WERI-Rb-1 (cell line): ENCODE results near the gene STK31.
"Not testable (repeated sequence)": the region's sequence is repeated elsewhere in the genome, so short reads cannot be mapped to it uniquely, and the experiment has no call there.

Experiments used
- DNase-seq: peaks from one replicate; pipeline ENCODE4 v3.0.0-alpha.2; 2020
- H3K27ac ChIP-seq: fragments of 250-450 bp; sonication (Bioruptor Pico); 2 replicates; pipeline ENCODE4 v1.5.1; 2020; ENCODE audit warnings: mild to moderate bottlenecking, moderate library complexity
- H3K27me3 ChIP-seq: fragments of 250-450 bp; sonication (Bioruptor Pico); 2 replicates; pipeline ENCODE4 v1.5.1; 2021; ENCODE audit warnings: mild to moderate bottlenecking, low read depth, moderate library complexity; ENCODE audit not compliant: insufficient read depth, severe bottlenecking
- H3K36me3 ChIP-seq: fragments of 250-450 bp; sonication (Bioruptor Pico); 2 replicates; pipeline ENCODE4 v1.5.1; 2020; ENCODE audit warnings: mild to moderate bottlenecking, moderate library complexity
- H3K4me3 ChIP-seq: 2 replicates; pipeline ENCODE4 v1.5.1; 2011; ENCODE audit warnings: low read depth, mild to moderate bottlenecking, control low read depth, low read length
- H3K9me3 ChIP-seq: fragments of 250-450 bp; sonication (Bioruptor Pico); 2 replicates; pipeline ENCODE4 v1.5.1; 2021; ENCODE audit warnings: mild to moderate bottlenecking, moderate library complexity; ENCODE audit not compliant: severe bottlenecking
- CTCF ChIP-seq: IDR thresholded peaks from 2 replicates; pipeline ENCODE4 v1.5.1; 2011; ENCODE audit warnings: low read depth, mild to moderate bottlenecking, control low read depth, inconsistent platforms, low read length

STK31 gene

GRCh38 chr7:23715099-23715498 lies 5.1 kb downstream of the STK31 start:
- Histone ChIP-seq H3K36me3 (no peaks in the 10 kb centered on the region), H3K27me3 (no peaks in the 10 kb centered on the region), H3K9me3 (no peaks in the 10 kb centered on the region), H3K4me3 (no peak overlapping the region), H3K27ac (no peak overlapping the region)
- TF ChIP-seq CTCF, result no peak
- no peak for DNase-seq

- no peak overlapping the region for H3K4me3 ChIP-seq
- DNase-seq, result no peak
- no peaks in the 10 kb centered on the region for H3K36me3 ChIP-seq
- no peak for TF ChIP-seq CTCF
- no peak overlapping the region for H3K27ac ChIP-seq
- no peaks in the 10 kb centered on the region for H3K27me3 ChIP-seq
- no peaks in the 10 kb centered on the region for H3K9me3 ChIP-seq
Measured at GRCh38 chr7:23717788-23718187, 7.8 kb downstream of the STK31 start.

- no peak for DNase-seq
- Histone ChIP-seq H3K27ac (no peak overlapping the region), H3K4me3 (no peak overlapping the region), H3K36me3 (no peaks in the 10 kb centered on the region), H3K27me3 (no peaks in the 10 kb centered on the region), H3K9me3 (no peaks in the 10 kb centered on the region)
- TF ChIP-seq CTCF, result no peak
Measured at GRCh38 chr7:23721456-23721855, 11.4 kb downstream of the STK31 start.

- not testable (repeated sequence) for H3K36me3 ChIP-seq, H3K9me3 ChIP-seq, H3K27ac ChIP-seq, H3K27me3 ChIP-seq, H3K4me3 ChIP-seq, DNase-seq
Measured at GRCh38 chr7:23722587-23723216, 12.7 kb downstream of the STK31 start.

- not testable (repeated sequence) for DNase-seq, H3K27me3 ChIP-seq, H3K36me3 ChIP-seq, H3K9me3 ChIP-seq, H3K4me3 ChIP-seq, H3K27ac ChIP-seq
Measured at GRCh38 chr7:23724113-23724512, 14.1 kb downstream of the STK31 start.

- H3K27ac ChIP-seq, result no peak overlapping the region
- no peak overlapping the region for H3K4me3 ChIP-seq
- DNase-seq, result no peak
- no peaks in the 10 kb centered on the region for H3K36me3 ChIP-seq
- H3K9me3 ChIP-seq, result peaks cover 3% of the 10 kb centered on the region
- no peak for TF ChIP-seq CTCF
- no peaks in the 10 kb centered on the region for H3K27me3 ChIP-seq
Measured at GRCh38 chr7:23742051-23742450, 32.0 kb downstream of the STK31 start.

GRCh38 chr7:23743226-23743625 lies 33.2 kb downstream of the STK31 start:
- H3K27me3 ChIP-seq, result no peaks in the 10 kb centered on the region
- H3K36me3 ChIP-seq, result no peaks in the 10 kb centered on the region
- no peak overlapping the region for H3K27ac ChIP-seq
- no peak for DNase-seq
- H3K4me3 ChIP-seq, result no peak overlapping the region
- peaks cover 3% of the 10 kb centered on the region for H3K9me3 ChIP-seq
- no peak for TF ChIP-seq CTCF
